HCT116 (cell line): ENCODE data around the gene CPZ.

ENCODE experiments used
- EZH2 ChIP-seq: fragments of 200-600 bp; sonication (generic); IDR thresholded peaks from 2 replicates; pipeline ENCODE4 v1.6.1; 2017; ENCODE audit warnings: antibody characterized with exemption, mixed run types
- EZH2phosphoT487 ChIP-seq: fragments of 200-600 bp; IDR thresholded peaks from 2 replicates; pipeline ENCODE4 v1.6.1; 2018; ENCODE audit warnings: antibody characterized with exemption, borderline replicate concordance
- POLR2A ChIP-seq: IDR thresholded peaks from 2 replicates; pipeline ENCODE4 v1.7.0; 2011; ENCODE audit warnings: borderline replicate concordance; ENCODE audit not compliant: insufficient read depth, insufficient read length; ENCODE audit errors: extremely low read depth
- POLR2AphosphoS5 ChIP-seq: IDR thresholded peaks from 2 replicates; pipeline ENCODE4 v1.6.1; 2011; ENCODE audit warnings: mild to moderate bottlenecking, low read depth, low read length, moderate library complexity
- RAD21 ChIP-seq: IDR thresholded peaks from 2 replicates; pipeline ENCODE4 v1.6.1; 2012; ENCODE audit warnings: low read depth, mild to moderate bottlenecking
- SIN3A ChIP-seq: IDR thresholded peaks from 2 replicates; pipeline ENCODE4 v1.6.1; 2012; ENCODE audit warnings: low read depth
- SRF ChIP-seq: IDR thresholded peaks from 2 replicates; pipeline ENCODE4 v1.6.1; 2012; ENCODE audit warnings: low read depth
- YY1 ChIP-seq: IDR thresholded peaks from 2 replicates; pipeline ENCODE4 v1.6.1; 2011; ENCODE audit warnings: low read length, low read depth, moderate library complexity, mild to moderate bottlenecking; ENCODE audit not compliant: insufficient replicate concordance; ENCODE audit errors: extremely low read depth
- ZNF274 ChIP-seq: fragments of 200-500 bp; sonication (Bioruptor generic); IDR thresholded peaks from 2 replicates; pipeline ENCODE4 v1.6.1; 2014; ENCODE audit warnings: mild to moderate bottlenecking, low read depth, low read length, inconsistent platforms
- TF ChIP-seq, protein P1 (sequence below), 3 experiments: fragments of 200-600 bp in 1 of 3; sonication (generic) in 1 of 3; IDR thresholded peaks in 2 of 3; conservative IDR thresholded peaks in 1 of 3; 2 replicates each; pipeline ENCODE4 v1.5.1; 2012 to 2017; ENCODE audit warnings: low read depth in 2 of 3, low read length in 2 of 3, antibody characterized with exemption in 1 of 3, borderline replicate concordance in 1 of 3, control low read depth in 1 of 3, mild to moderate bottlenecking in 1 of 3, mixed read lengths in 1 of 3, mixed run types in 1 of 3, moderate library complexity in 1 of 3; ENCODE audit not compliant: insufficient read depth in 1 of 3
- TF ChIP-seq, protein P2 (sequence below): IDR thresholded peaks from 2 replicates; pipeline ENCODE4 v1.6.1; 2011; ENCODE audit warnings: mild to moderate bottlenecking, low read length, moderate library complexity; ENCODE audit not compliant: insufficient replicate concordance; ENCODE audit errors: extremely low read depth

DNA sequence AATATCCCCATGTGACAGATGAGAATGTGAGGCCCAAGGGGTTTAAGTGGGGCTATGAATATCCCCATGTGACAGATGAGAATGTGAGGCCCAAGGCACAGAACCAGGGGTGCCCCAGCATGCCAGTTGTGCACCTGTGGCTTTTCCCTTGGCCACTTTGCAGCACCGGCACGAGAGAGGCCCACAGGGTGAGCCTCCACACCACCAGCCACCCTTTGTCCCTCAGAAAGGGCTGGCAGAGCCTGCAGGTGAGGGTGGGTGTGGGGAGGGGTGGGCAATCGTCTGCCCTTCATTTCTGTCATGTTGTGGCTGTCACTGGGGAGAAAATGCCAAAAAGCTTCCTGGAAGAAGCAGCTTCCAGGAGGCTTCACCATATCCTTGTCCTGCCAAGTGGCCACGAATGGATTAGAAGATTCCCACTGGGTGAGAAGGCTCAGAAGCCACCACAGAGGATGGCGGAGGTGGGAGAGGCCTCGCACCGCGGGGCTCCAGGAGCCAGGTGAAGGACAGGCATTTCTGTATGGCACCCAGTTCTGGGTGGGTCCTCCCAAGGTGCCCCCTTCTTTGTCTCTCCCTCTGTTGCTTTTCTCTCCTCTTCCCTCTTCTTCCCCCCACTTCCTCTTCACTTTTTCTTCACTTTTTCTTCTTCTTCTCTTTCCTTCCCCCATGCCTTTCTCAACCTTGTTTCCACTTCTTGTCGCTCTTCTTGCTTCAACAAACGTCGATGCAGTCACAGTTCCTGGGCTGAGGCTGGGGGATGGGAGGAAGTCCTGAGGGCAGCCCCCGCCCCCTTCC, 12.8 kb upstream of the CPZ start:
- TF ChIP-seq POLR2AphosphoS5 (no peak), SIN3A (no peak), RAD21 (no peak), POLR2A (no peak), EZH2 (no peak), EZH2phosphoT487 (no peak), YY1 (no peak), ZNF274 (no peak), SRF (no peak)
- TF ChIP-seq, protein P1, sequence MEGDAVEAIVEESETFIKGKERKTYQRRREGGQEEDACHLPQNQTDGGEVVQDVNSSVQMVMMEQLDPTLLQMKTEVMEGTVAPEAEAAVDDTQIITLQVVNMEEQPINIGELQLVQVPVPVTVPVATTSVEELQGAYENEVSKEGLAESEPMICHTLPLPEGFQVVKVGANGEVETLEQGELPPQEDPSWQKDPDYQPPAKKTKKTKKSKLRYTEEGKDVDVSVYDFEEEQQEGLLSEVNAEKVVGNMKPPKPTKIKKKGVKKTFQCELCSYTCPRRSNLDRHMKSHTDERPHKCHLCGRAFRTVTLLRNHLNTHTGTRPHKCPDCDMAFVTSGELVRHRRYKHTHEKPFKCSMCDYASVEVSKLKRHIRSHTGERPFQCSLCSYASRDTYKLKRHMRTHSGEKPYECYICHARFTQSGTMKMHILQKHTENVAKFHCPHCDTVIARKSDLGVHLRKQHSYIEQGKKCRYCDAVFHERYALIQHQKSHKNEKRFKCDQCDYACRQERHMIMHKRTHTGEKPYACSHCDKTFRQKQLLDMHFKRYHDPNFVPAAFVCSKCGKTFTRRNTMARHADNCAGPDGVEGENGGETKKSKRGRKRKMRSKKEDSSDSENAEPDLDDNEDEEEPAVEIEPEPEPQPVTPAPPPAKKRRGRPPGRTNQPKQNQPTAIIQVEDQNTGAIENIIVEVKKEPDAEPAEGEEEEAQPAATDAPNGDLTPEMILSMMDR (IDR thresholded peaks at IDR 0.05 in 2 of 3, conservative IDR thresholded peaks at IDR 0.05 in 1 of 3; ENCODE audit: borderline replicate concordance in 1 of 3, insufficient read depth in 1 of 3, low read depth in 2 of 3, low read length in 2 of 3), result no peak
- TF ChIP-seq, protein P2, sequence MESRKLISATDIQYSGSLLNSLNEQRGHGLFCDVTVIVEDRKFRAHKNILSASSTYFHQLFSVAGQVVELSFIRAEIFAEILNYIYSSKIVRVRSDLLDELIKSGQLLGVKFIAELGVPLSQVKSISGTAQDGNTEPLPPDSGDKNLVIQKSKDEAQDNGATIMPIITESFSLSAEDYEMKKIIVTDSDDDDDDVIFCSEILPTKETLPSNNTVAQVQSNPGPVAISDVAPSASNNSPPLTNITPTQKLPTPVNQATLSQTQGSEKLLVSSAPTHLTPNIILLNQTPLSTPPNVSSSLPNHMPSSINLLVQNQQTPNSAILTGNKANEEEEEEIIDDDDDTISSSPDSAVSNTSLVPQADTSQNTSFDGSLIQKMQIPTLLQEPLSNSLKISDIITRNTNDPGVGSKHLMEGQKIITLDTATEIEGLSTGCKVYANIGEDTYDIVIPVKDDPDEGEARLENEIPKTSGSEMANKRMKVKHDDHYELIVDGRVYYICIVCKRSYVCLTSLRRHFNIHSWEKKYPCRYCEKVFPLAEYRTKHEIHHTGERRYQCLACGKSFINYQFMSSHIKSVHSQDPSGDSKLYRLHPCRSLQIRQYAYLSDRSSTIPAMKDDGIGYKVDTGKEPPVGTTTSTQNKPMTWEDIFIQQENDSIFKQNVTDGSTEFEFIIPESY, result no peak
